WTC11 (cell line): ENCODE results near the gene ENC1. TPM values are rescaled to one million over a fixed set of nuclear protein-coding genes. Genes with fewer than 3 reads are reported as not detected.

ENCODE experiments used
- ATAC-seq: fragments of 200-7000 bp; cut with Tn5 transposase; 2 replicates; pipeline ENCODE4 v1.10.0; 2021; ENCODE audit warnings: mild to moderate bottlenecking, moderate library complexity
- CTCF ChIA-PET: fragments of 300-600 bp; sonication (Branson Sonifier 250); formaldehyde crosslinking; loops from one replicate; lab custom pipeline; 2021; ENCODE audit warnings: antibody characterized with exemption; lab: Charles Lee
- POLR2A ChIA-PET: fragments of 350-600 bp; sonication (Branson Sonifier 250); formaldehyde crosslinking; loops from one replicate; lab custom pipeline; 2021; ENCODE audit warnings: antibody characterized with exemption; lab: Charles Lee
- DNase-seq: peaks from one replicate; pipeline ENCODE4 v3.0.0; 2021; ENCODE audit warnings: low spot score
- H3K27ac Mint-ChIP-seq: 2 replicates; pipeline ENCODE4 v1.8.0; 2021; ENCODE audit warnings: mixed read lengths
- H3K27me3 Mint-ChIP-seq: 2 replicates; pipeline ENCODE4 v1.8.0; 2021; ENCODE audit warnings: low read depth, mild to moderate bottlenecking, moderate library complexity, mixed read lengths
- H3K36me3 Mint-ChIP-seq: 2 replicates; pipeline ENCODE4 v1.8.0; 2021; ENCODE audit warnings: mixed read lengths
- H3K4me1 Mint-ChIP-seq: 2 replicates; pipeline ENCODE4 v1.8.0; 2022; ENCODE audit warnings: mixed read lengths
- H3K4me3 Mint-ChIP-seq: 2 replicates; pipeline ENCODE4 v1.8.0; 2021; ENCODE audit warnings: mild to moderate bottlenecking, moderate library complexity, mixed read lengths
- H3K9me3 Mint-ChIP-seq: 2 replicates; pipeline ENCODE4 v1.8.0; 2021; ENCODE audit warnings: mixed read lengths
- AFF4 ChIP-seq: sonication (generic); formaldehyde crosslinking; IDR thresholded peaks from 2 replicates; pipeline ENCODE4 v1.8.1; 2023; ENCODE audit warnings: mild to moderate bottlenecking, missing genetic modification reagents, borderline replicate concordance
- ARID4B ChIP-seq: sonication (generic); formaldehyde crosslinking; IDR thresholded peaks from 2 replicates; pipeline ENCODE4 v1.8.0; 2023; ENCODE audit warnings: missing genetic modification reagents, mild to moderate bottlenecking, borderline replicate concordance
- CREM ChIP-seq: sonication (generic); formaldehyde crosslinking; IDR thresholded peaks from 2 replicates; pipeline ENCODE4 v1.8.1; 2022; ENCODE audit warnings: mild to moderate bottlenecking, missing genetic modification reagents, moderate library complexity
- ESRRA ChIP-seq: sonication (generic); formaldehyde crosslinking; IDR thresholded peaks from 2 replicates; pipeline ENCODE4 v1.8.1; 2022; ENCODE audit warnings: mild to moderate bottlenecking, missing genetic modification reagents, borderline replicate concordance
- FOXJ3 ChIP-seq: sonication (generic); formaldehyde crosslinking; IDR thresholded peaks from 2 replicates; pipeline ENCODE4 v1.9.0; 2021; ENCODE audit warnings: missing genetic modification reagents, mild to moderate bottlenecking, borderline replicate concordance
- IRF1 ChIP-seq: sonication (generic); formaldehyde crosslinking; IDR thresholded peaks from 2 replicates; pipeline ENCODE4 v1.8.0; 2023; ENCODE audit warnings: missing genetic modification reagents
- JAZF1 ChIP-seq: fragments of 250-450 bp; sonication (Bioruptor Pico); IDR thresholded peaks from 2 replicates; pipeline ENCODE4 v1.9.0; 2021; ENCODE audit warnings: moderate library complexity, mild to moderate bottlenecking, inconsistent platforms
- JUN ChIP-seq: sonication (generic); formaldehyde crosslinking; IDR thresholded peaks from 2 replicates; pipeline ENCODE4 v1.8.0; 2023; ENCODE audit warnings: mild to moderate bottlenecking, missing genetic modification reagents
- NFATC4 ChIP-seq: fragments of 250-450 bp; sonication (Bioruptor Pico); IDR thresholded peaks from 2 replicates; pipeline ENCODE4 v1.9.0; 2021; ENCODE audit warnings: mild to moderate bottlenecking
- PRDM15 ChIP-seq: sonication (generic); formaldehyde crosslinking; IDR thresholded peaks from 2 replicates; pipeline ENCODE4 v1.8.0; 2022; ENCODE audit warnings: missing genetic modification reagents
- PREB ChIP-seq: sonication (generic); formaldehyde crosslinking; IDR thresholded peaks from 2 replicates; pipeline ENCODE4 v1.8.1; 2022; ENCODE audit warnings: mild to moderate bottlenecking, missing genetic modification reagents, moderate library complexity, borderline replicate concordance
- PRRX2 ChIP-seq: fragments of 250-450 bp; sonication (Bioruptor Pico); IDR thresholded peaks from 2 replicates; pipeline ENCODE4 v1.8.0; 2021; ENCODE audit warnings: mild to moderate bottlenecking
- RELA ChIP-seq: sonication (generic); formaldehyde crosslinking; IDR thresholded peaks from 2 replicates; pipeline ENCODE4 v1.8.1; 2022; ENCODE audit warnings: missing genetic modification reagents, mild to moderate bottlenecking, borderline replicate concordance
- SOX15 ChIP-seq: fragments of 250-450 bp; sonication (Bioruptor Pico); IDR thresholded peaks from 2 replicates; pipeline ENCODE4 v1.9.0; 2021; ENCODE audit warnings: mild to moderate bottlenecking
- SP1 ChIP-seq: sonication (generic); formaldehyde crosslinking; conservative IDR thresholded peaks from 2 replicates; pipeline ENCODE4 v1.8.1; 2022; ENCODE audit warnings: missing genetic modification reagents
- STAT6 ChIP-seq: sonication (generic); formaldehyde crosslinking; conservative IDR thresholded peaks from 2 replicates; pipeline ENCODE4 v1.8.1; 2023; ENCODE audit warnings: mild to moderate bottlenecking, low read depth, missing genetic modification reagents, moderate library complexity
- TEAD1 ChIP-seq: sonication (generic); formaldehyde crosslinking; IDR thresholded peaks from 2 replicates; pipeline ENCODE4 v1.8.0; 2022; ENCODE audit warnings: mild to moderate bottlenecking, missing genetic modification reagents
- TEAD4 ChIP-seq: sonication (generic); formaldehyde crosslinking; IDR thresholded peaks from 2 replicates; pipeline ENCODE4 v1.8.0; 2022; ENCODE audit warnings: mild to moderate bottlenecking, missing genetic modification reagents
- ZNF121 ChIP-seq: sonication (generic); formaldehyde crosslinking; IDR thresholded peaks from 2 replicates; pipeline ENCODE4 v1.8.0; 2023; ENCODE audit warnings: missing genetic modification reagents
- ZNF317 ChIP-seq: sonication (generic); formaldehyde crosslinking; IDR thresholded peaks from 2 replicates; pipeline ENCODE4 v1.8.1; 2023; ENCODE audit warnings: low read depth, mild to moderate bottlenecking, moderate library complexity, missing genetic modification reagents, borderline replicate concordance
- total RNA-seq: library from RNA; stranded (reverse); gene quantifications from 3 replicates; pipeline ENCODE4 v1.2.3, GENCODE V29; 2021

The ENC1 gene
- total RNA-seq, 1 experiment from 2014 or later = 18.3 TPM

- Mint-ChIP-seq H3K27me3 (peaks cover 6% of the 10 kb centered on the region; the same call in 1 of the 2 replicates), H3K27ac (no peak overlapping the region), H3K4me1 (peaks cover 40% of the 10 kb centered on the region), H3K4me3 (no peak overlapping the region), H3K36me3 (no peaks in the 10 kb centered on the region), H3K9me3 (no peaks in the 10 kb centered on the region)
- ChIA-PET CTCF (no interaction called here), POLR2A (no interaction called here)
- DNase-seq = no peak
- no peak for ATAC-seq
- TF ChIP-seq JUN (CRISPR knock-in tag) (no peak), FOXJ3 (no peak), STAT6 (CRISPR knock-in tag) (no peak), PRRX2 (CRISPR knock-in tag) (no peak), SOX15 (no peak), IRF1 (CRISPR knock-in tag) (no peak)
Measured at GRCh38 chr5:74619308-74619707, 21.2 kb downstream of the ENC1 start.

- no peaks in the 10 kb centered on the region for H3K9me3 Mint-ChIP-seq
- peaks cover 6% of the 10 kb centered on the region; the same call in 1 of the 2 replicates for H3K27me3 Mint-ChIP-seq
- ATAC-seq = no peak
- ChIA-PET CTCF (interaction anchor here (1.1 kb wide), 1 partner anchor 8 kb away, joined by 4 read pairs; no protein-coding TSS in a partner anchor), POLR2A (no interaction called here)
- no peak overlapping the region for H3K27ac Mint-ChIP-seq
- H3K36me3 Mint-ChIP-seq = no peaks in the 10 kb centered on the region
- DNase-seq = no peak
- peaks cover 40% of the 10 kb centered on the region for H3K4me1 Mint-ChIP-seq
- no peak overlapping the region for H3K4me3 Mint-ChIP-seq
- no peak for TF ChIP-seq NFATC4
- TF ChIP-seq ZNF317 (CRISPR knock-in tag) = no peak
- TF ChIP-seq AFF4 (CRISPR knock-in tag) = no peak
- no peak for TF ChIP-seq TEAD1 (CRISPR knock-in tag)
- TF ChIP-seq RELA (CRISPR knock-in tag) = no peak
- no peak for TF ChIP-seq PRDM15 (CRISPR knock-in tag)
- no peak for TF ChIP-seq JAZF1
- no peak for TF ChIP-seq ARID4B
- TF ChIP-seq ESRRA = no peak
- TF ChIP-seq ZNF121 = no peak
- no peak for TF ChIP-seq CREM
- TF ChIP-seq PREB (CRISPR knock-in tag) = no peak
- no peak for TF ChIP-seq TEAD4
- TF ChIP-seq SP1 (CRISPR knock-in tag) = no peak
Measured at GRCh38 chr5:74618106-74618505, 22.4 kb downstream of the ENC1 start.
